Measurements from ENCODE around the gene MRPL58. TPM values are rescaled to one million over a fixed set of nuclear protein-coding genes. Genes with fewer than 3 reads are reported as not detected.
A peak's percentile ranks its signal among the peaks of the same experiment; 100 is the strongest.
"Not testable (repeated sequence)": the region's sequence is repeated elsewhere in the genome, so short reads cannot be mapped to it uniquely, and the experiment has no call there.

MRPL58 gene
- total RNA-seq, 2 experiments from 2014 or later = 75.3 to 84.2 TPM

GRCh38 chr17:75041656-75042280 is 29.3 kb downstream of the MRPL58 start:
- Histone ChIP-seq H4K20me1 (ENCODE audit: insufficient read depth, low read length) (no peaks in the 10 kb centered on the region), H2AFZ (ENCODE audit: low read length) (no peak overlapping the region), H3K79me2 (ENCODE audit: insufficient read depth, low read depth, low read length) (peaks cover 10% of the 10 kb centered on the region; the same call in 1 of the 2 replicates), H3K4me2 (ENCODE audit: low read length) (no peak overlapping the region), H3K9me3 (ENCODE audit: low read length) (no peaks in the 10 kb centered on the region), H3K9me2 (ENCODE audit: insufficient read depth, low read length) (no peaks in the 10 kb centered on the region), H3K4me1 (ENCODE audit: insufficient read depth, low read length, poor library complexity, severe bottlenecking) (no peaks in the 10 kb centered on the region), H3K4me3 (ENCODE audit: low read depth, low read length, poor library complexity, severe bottlenecking) (no peak overlapping the region), H3K27ac (ENCODE audit: low read depth, low read length, poor library complexity, severe bottlenecking) (no peak overlapping the region), H3K36me3 (ENCODE audit: insufficient read depth, low read length) (peaks cover 45% of the 10 kb centered on the region)
- TF ChIP-seq CTCF (conservative IDR thresholded peaks at IDR 0.05; ENCODE audit: low read length) (no peak), EZH2phosphoT487 (IDR thresholded peaks at IDR 0.05; ENCODE audit: borderline replicate concordance, low read depth, low read length) (no peak)
- ChIA-PET POLR2A (interaction anchor here (2.1 kb wide), 1 partner anchor 10 kb away, joined by 8 read pairs; no protein-coding TSS in a partner anchor), CTCF (ENCODE audit: unreplicated experiment) (no interaction called here)
- no TSS peak for BruUV-seq (replicated peaks)
- intact Hi-C loops (cut with micrococcal nuclease; ENCODE audit: unreplicated experiment) = loop anchor here (10.0 kb wide), 1 partner anchor 373 kb away; no protein-coding TSS in a partner anchor
- DNase-seq (ENCODE audit: low spot score) = no peak

- H3K4me3 ChIP-seq (ENCODE audit: low read depth, low read length, poor library complexity, severe bottlenecking); H3K27ac ChIP-seq (ENCODE audit: low read depth, low read length, poor library complexity, severe bottlenecking); H2AFZ ChIP-seq (ENCODE audit: low read length); BruUV-seq (replicated peaks); POLR2A ChIA-PET; H3K4me2 ChIP-seq (ENCODE audit: low read length); H3K9me3 ChIP-seq (ENCODE audit: low read length); H4K20me1 ChIP-seq (ENCODE audit: insufficient read depth, low read length); H3K9me2 ChIP-seq (ENCODE audit: insufficient read depth, low read length); DNase-seq (ENCODE audit: low spot score): not testable (repeated sequence)
- peaks cover 11% of the 10 kb centered on the region for H3K4me1 ChIP-seq (ENCODE audit: insufficient read depth, low read length, poor library complexity, severe bottlenecking)
- intact Hi-C loops (cut with micrococcal nuclease; ENCODE audit: unreplicated experiment) = loop anchor here (10.0 kb wide), 1 partner anchor 371 kb away; no protein-coding TSS in a partner anchor
- H3K36me3 ChIP-seq (ENCODE audit: insufficient read depth, low read length) = peaks cover 38% of the 10 kb centered on the region
- CTCF ChIA-PET (ENCODE audit: unreplicated experiment) = interaction anchor here (0.7 kb wide), 1 partner anchor 33 kb away, joined by 3 read pairs; no protein-coding TSS in a partner anchor
- peaks cover 23% of the 10 kb centered on the region for H3K79me2 ChIP-seq (ENCODE audit: insufficient read depth, low read depth, low read length)
These were observed 31.3 kb downstream of the MRPL58 start for GRCh38 chr17:75043789-75044188.

- no peak overlapping the region for H2AFZ ChIP-seq (ENCODE audit: low read length)
- no peak overlapping the region for H3K4me2 ChIP-seq (ENCODE audit: low read length)
- no peak for DNase-seq (ENCODE audit: low spot score)
- POLR2A ChIA-PET = no interaction called here
- peaks cover 4% of the 10 kb centered on the region; the same call in 1 of the 2 replicates for H4K20me1 ChIP-seq (ENCODE audit: insufficient read depth, low read length)
- H3K36me3 ChIP-seq (ENCODE audit: insufficient read depth, low read length) = peaks cover 35% of the 10 kb centered on the region
- peaks cover 14% of the 10 kb centered on the region for H3K4me1 ChIP-seq (ENCODE audit: insufficient read depth, low read length, poor library complexity, severe bottlenecking)
- H3K9me3 ChIP-seq (ENCODE audit: low read length) = no peaks in the 10 kb centered on the region
- H3K27ac ChIP-seq (ENCODE audit: low read depth, low read length, poor library complexity, severe bottlenecking) = no peak overlapping the region
- no peaks in the 10 kb centered on the region for H3K9me2 ChIP-seq (ENCODE audit: insufficient read depth, low read length)
- no peak for TF ChIP-seq CTCF (conservative IDR thresholded peaks at IDR 0.05; ENCODE audit: low read length)
- no peak for TF ChIP-seq EZH2phosphoT487 (IDR thresholded peaks at IDR 0.05; ENCODE audit: borderline replicate concordance, low read depth, low read length)
- CTCF ChIA-PET (ENCODE audit: unreplicated experiment) = no interaction called here
- BruUV-seq (replicated peaks) = no TSS peak
- peaks cover 23% of the 10 kb centered on the region for H3K79me2 ChIP-seq (ENCODE audit: insufficient read depth, low read depth, low read length)
- H3K4me3 ChIP-seq (ENCODE audit: low read depth, low read length, poor library complexity, severe bottlenecking) = no peak overlapping the region
- intact Hi-C loops (cut with micrococcal nuclease; ENCODE audit: unreplicated experiment) = loop anchor here (10.0 kb wide), 1 partner anchor 370 kb away; no protein-coding TSS in a partner anchor
These were observed 32.2 kb downstream of the MRPL58 start for GRCh38 chr17:75044716-75045115.

- H2AFZ ChIP-seq (ENCODE audit: low read length) = peak overlapping the region; percentile 24; the same call in 1 of the 2 replicates
- H3K9me2 ChIP-seq (ENCODE audit: insufficient read depth, low read length) = not testable (repeated sequence)
- POLR2A ChIA-PET = interaction anchor here (1.1 to 3.6 kb wide), 2 partner anchors 33 to 34 kb away, joined by 3 to 27 read pairs; partner anchors contain the start of gene MRPL58
These were observed 33.5 kb downstream of the MRPL58 start for GRCh38 chr17:75045946-75046406.

More at GRCh38 chr17:75045946-75046406, 33.5 kb downstream of the MRPL58 start:
- H4K20me1 ChIP-seq (ENCODE audit: insufficient read depth, low read length); CTCF ChIA-PET (ENCODE audit: unreplicated experiment); H3K27ac ChIP-seq (ENCODE audit: low read depth, low read length, poor library complexity, severe bottlenecking); H3K9me3 ChIP-seq (ENCODE audit: low read length); DNase-seq (ENCODE audit: low spot score): not testable (repeated sequence)
- H3K79me2 ChIP-seq (ENCODE audit: insufficient read depth, low read depth, low read length) = peaks cover 23% of the 10 kb centered on the region
- peak overlapping the region; percentile 81 for H3K4me2 ChIP-seq (ENCODE audit: low read length)
- H3K4me1 ChIP-seq (ENCODE audit: insufficient read depth, low read length, poor library complexity, severe bottlenecking) = peaks cover 14% of the 10 kb centered on the region
- BruUV-seq (replicated peaks) = TSS peak; percentile 72
- peaks cover 34% of the 10 kb centered on the region for H3K36me3 ChIP-seq (ENCODE audit: insufficient read depth, low read length)
- intact Hi-C loops (cut with micrococcal nuclease; ENCODE audit: unreplicated experiment) = loop anchor here (2.0 to 10.0 kb wide), 3 partner anchors 85 to 369 kb away; partner anchors contain the start of gene SUMO2
- H3K4me3 ChIP-seq (ENCODE audit: low read depth, low read length, poor library complexity, severe bottlenecking) = peak overlapping the region; percentile 75

Measured in OCI-LY7 (cell line).